ENCODE data around the gene POLA1.

POLA1 gene

GRCh38 chrX:24774650-24775049 is 80.9 kb downstream of the POLA1 start:
- TF ChIP-seq ZFX (IDR thresholded peaks at IDR 0.05) (no peak), CTCF (conservative IDR thresholded peaks at IDR 0.05) (no peak)
- H3K27ac ChIP-seq: no peak overlapping the region

- no peak overlapping the region for H3K27ac ChIP-seq
Measured at GRCh38 chrX:24775891-24776290, 82.2 kb downstream of the POLA1 start.

DNA sequence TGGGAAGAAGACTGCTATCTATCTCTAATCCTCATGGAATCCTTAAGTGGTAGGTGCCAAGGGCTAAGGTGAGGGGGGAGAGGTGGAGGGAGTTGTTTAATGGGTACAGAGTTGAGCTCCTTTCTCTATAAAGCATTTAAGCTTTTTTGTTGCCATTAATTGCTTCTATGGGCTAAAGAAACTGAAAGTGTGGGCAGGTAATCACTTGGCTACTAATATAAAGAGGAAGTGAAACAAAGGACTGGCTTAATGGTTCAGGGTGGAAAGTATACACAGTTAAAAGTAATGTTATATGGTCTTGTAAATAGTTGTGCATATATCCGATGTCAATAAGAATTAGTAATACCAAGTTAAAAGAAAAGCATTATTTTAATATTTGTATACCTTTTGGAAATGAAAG is 83.9 kb downstream of the POLA1 start:
- no peak overlapping the region for H3K27ac ChIP-seq
- TF ChIP-seq ZFX (IDR thresholded peaks at IDR 0.05) (no peak), CTCF (conservative IDR thresholded peaks at IDR 0.05) (no peak)

More at GRCh38 chrX:24775891-24776290, 82.2 kb downstream of the POLA1 start:
- TF ChIP-seq ZFX (IDR thresholded peaks at IDR 0.05): no peak
- no peak for TF ChIP-seq CTCF (conservative IDR thresholded peaks at IDR 0.05)

DNA sequence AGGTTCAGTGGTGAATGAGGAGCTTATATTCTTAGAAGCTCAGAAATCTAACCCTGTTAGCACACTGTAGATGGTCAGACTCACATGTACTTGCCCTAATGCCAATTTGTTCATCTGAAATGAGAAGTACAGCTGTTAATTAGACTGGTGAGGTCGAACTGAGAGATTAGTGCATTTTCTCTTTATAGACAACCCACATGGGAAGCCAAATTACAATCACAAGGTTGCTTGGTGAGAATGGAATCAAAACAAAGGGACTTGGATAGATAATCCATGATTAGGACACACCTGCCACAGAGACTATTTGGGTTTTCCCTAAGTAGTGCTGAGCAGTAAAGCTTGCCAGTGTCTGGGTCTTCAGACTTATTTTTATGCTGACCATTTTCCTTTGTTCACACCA is 88.3 kb downstream of the POLA1 start:
- TF ChIP-seq CTCF (conservative IDR thresholded peaks at IDR 0.05) (no peak), ZFX (IDR thresholded peaks at IDR 0.05) (no peak)
- no peak overlapping the region for H3K27ac ChIP-seq

GRCh38 chrX:24789047-24789446 is 95.3 kb downstream of the POLA1 start:
- TF ChIP-seq CTCF (conservative IDR thresholded peaks at IDR 0.05) (no peak), ZFX (IDR thresholded peaks at IDR 0.05) (no peak)
- no peak overlapping the region for H3K27ac ChIP-seq

GRCh38 chrX:24790166-24790565 is 96.4 kb downstream of the POLA1 start:
- no peak for TF ChIP-seq ZFX (IDR thresholded peaks at IDR 0.05)
- no peak for TF ChIP-seq CTCF (conservative IDR thresholded peaks at IDR 0.05)
- H3K27ac ChIP-seq: no peak overlapping the region

DNA sequence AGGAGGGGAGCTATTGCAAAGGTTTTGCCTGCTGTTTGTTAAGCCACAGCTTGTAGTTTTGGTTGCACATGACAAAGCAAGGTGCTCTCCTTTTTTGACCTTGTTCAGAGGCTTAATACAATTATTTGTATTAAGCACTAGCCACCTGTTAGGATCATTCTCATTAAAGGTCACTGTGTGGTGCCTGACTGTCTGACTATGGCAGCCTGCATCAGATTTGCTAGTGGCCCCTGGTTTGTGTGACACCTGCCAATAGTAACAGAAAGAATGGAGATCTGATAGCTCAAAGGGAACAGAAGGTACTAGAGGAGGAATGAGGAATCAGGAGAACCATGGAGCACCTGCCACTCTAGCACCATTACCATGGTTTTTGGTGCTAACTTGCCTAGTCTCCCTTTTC is 102.5 kb downstream of the POLA1 start:
- TF ChIP-seq CTCF (conservative IDR thresholded peaks at IDR 0.05) (no peak), ZFX (IDR thresholded peaks at IDR 0.05) (no peak)
- H3K27ac ChIP-seq: no peak overlapping the region

Measured in C4-2B (cell line).